ENCODE data around the gene SEMA6A. TPM values are rescaled to one million over a fixed set of nuclear protein-coding genes. Genes with fewer than 3 reads are reported as not detected.

The SEMA6A gene
- total and polyA plus RNA-seq, 4 donors: 3.7 to 11.4 (median 5.6) TPM

DNA sequence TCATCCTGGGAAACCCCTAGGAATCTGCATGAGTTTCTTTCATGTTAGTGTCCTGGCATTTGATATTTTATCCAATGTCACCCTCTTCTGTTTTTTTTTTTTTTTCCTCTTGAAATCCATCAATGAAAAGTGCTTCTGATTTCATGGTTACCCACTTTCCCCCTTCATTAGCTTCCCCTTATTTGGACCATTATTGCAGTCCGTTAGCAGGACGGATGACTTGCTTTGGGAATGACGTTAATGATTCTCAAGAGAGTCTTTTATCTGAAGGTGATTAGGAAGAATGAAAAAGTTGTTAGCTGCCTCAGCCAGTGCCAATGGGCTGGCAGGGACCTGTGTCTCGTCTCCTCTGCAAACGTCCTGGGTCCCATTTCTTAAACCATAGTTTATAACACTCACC, 134.7 kb downstream of the SEMA6A start:
- Histone ChIP-seq H3K36me3 (ENCODE audit: control insufficient read depth in 4 of 4, insufficient read depth in 3 of 4, low read depth in 1 of 4, low read length in 3 of 4) (no peaks in the 10 kb centered on the region), H3K4me1 (ENCODE audit: control insufficient read depth in 4 of 4, insufficient read depth in 4 of 4, low read length in 3 of 4) (peaks cover 0 to 11% (median 5%) of the 10 kb centered on the region in 4 donors), H3K27me3 (ENCODE audit: control insufficient read depth in 4 of 4, insufficient read depth in 4 of 4, low read length in 3 of 4) (no peaks in the 10 kb centered on the region), H3K9ac (ENCODE audit: low read depth in 1 of 2, low read length in 2 of 2) (no peak overlapping the region), H3K9me3 (ENCODE audit: control insufficient read depth in 4 of 4, low read length in 3 of 4) (no peaks in the 10 kb centered on the region), H3K4me3 (ENCODE audit: low read depth in 1 of 3, low read length in 3 of 3) (no peak overlapping the region), H3K27ac (ENCODE audit: low read depth in 1 of 2, low read length in 2 of 2) (no peak overlapping the region)
- TF ChIP-seq GABPA (IDR thresholded peaks at IDR 0.05 in 1 of 2, conservative IDR thresholded peaks at IDR 0.05 in 1 of 2) (no peak), SP1 (IDR thresholded peaks at IDR 0.05) (no peak)
- no peak for DNase-seq (ENCODE audit: low spot score)
- 82% methylated on average over 5 of the region's 5 CpGs for WGBS

DNA sequence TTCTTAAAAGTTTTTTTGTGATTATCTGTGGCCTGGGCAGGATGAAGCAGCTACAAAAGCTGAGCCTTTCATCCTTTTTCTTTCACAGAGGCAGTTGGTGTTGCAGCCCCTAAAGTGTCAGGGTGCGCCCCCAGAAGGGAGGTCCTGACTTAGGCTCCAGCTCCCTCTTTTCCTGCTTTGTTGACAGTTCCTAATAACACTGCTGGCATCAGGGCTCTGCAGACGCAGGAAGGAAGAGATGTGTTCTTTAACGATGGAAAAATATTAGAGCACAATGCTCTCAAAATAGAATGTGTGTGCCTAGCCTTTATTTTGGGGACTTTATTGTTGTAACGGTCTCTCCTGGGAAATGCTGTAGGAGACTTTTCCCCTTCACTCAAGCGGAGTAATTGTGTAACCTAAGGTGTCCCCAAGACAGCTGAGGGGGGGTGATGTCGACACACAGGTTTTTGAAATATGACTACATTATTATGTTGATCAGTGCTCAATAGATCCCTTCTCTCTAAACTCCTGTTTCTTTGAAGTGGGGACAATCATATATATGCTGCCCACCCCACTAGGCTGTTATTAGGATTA, 135.6 kb downstream of the SEMA6A start:
- Histone ChIP-seq H3K9ac (ENCODE audit: low read depth in 1 of 2, low read length in 2 of 2) (no peak overlapping the region), H3K4me3 (ENCODE audit: low read depth in 1 of 3, low read length in 3 of 3) (no peak overlapping the region), H3K9me3 (ENCODE audit: control insufficient read depth in 4 of 4, low read length in 3 of 4) (no peaks in the 10 kb centered on the region), H3K36me3 (ENCODE audit: control insufficient read depth in 4 of 4, insufficient read depth in 3 of 4, low read depth in 1 of 4, low read length in 3 of 4) (no peaks in the 10 kb centered on the region), H3K4me1 (ENCODE audit: control insufficient read depth in 4 of 4, insufficient read depth in 4 of 4, low read length in 3 of 4) (peaks cover 0 to 11% (median 5%) of the 10 kb centered on the region in 4 donors), H3K27me3 (ENCODE audit: control insufficient read depth in 4 of 4, insufficient read depth in 4 of 4, low read length in 3 of 4) (no peaks in the 10 kb centered on the region), H3K27ac (ENCODE audit: low read depth in 1 of 2, low read length in 2 of 2) (no peak overlapping the region)
- DNase-seq (ENCODE audit: low spot score): no peak
- WGBS: 81% methylated on average over 6 of the region's 6 CpGs
- TF ChIP-seq, protein P1, sequence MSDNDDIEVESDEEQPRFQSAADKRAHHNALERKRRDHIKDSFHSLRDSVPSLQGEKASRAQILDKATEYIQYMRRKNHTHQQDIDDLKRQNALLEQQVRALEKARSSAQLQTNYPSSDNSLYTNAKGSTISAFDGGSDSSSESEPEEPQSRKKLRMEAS (IDR thresholded peaks at IDR 0.05): no peak
- TF ChIP-seq RAD21 (IDR thresholded peaks at IDR 0.05): peak in 1 of 2 donors; percentile 26

DNA sequence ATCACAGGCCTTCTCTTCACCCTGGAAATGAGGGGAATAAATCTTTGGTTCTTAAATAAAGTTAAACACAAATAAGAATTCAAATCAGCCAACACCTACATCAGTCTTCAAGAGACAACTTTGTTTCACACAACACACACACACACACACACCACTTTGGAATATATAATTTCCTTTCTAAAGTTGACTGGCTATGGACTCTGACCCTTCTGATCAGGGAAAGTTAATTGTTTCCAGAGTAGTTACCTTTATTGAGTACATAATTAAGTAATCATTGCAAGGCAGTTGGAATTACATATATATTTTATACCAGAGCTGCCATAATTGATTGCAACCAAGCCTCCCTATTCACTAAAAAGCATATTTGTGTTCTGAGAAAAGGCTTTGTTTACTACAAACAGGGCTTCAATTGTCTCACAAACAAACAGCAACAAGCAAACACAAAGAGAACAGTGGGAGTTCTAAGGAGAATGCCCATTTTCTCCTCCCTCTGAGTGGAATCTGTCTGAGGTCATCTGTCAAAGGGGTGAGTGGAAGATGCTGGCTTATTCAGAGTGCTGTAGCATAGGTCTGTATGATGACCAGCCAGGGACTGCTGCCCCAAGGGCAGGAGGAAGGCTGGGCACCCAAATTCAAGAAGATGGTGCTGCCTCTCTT, 136.6 kb downstream of the SEMA6A start:
- no peak overlapping the region for H3K9ac ChIP-seq (ENCODE audit: low read depth in 1 of 2, low read length in 2 of 2)
- no peak for DNase-seq (ENCODE audit: low spot score)
- H3K4me3 ChIP-seq (ENCODE audit: low read depth in 1 of 3, low read length in 3 of 3): no peak overlapping the region
- TF ChIP-seq RAD21 (IDR thresholded peaks at IDR 0.05) (no peak), HNF4A (conservative IDR thresholded peaks at IDR 0.05) (peak; percentile 51 to 62), JUND (IDR thresholded peaks at IDR 0.05) (no peak), FOXA1 (IDR thresholded peaks at IDR 0.05) (no peak), YY1 (IDR thresholded peaks at IDR 0.05) (no peak), SP1 (IDR thresholded peaks at IDR 0.05) (no peak), HNF4G (IDR thresholded peaks at IDR 0.05) (no peak)
- TF ChIP-seq, protein P2, sequence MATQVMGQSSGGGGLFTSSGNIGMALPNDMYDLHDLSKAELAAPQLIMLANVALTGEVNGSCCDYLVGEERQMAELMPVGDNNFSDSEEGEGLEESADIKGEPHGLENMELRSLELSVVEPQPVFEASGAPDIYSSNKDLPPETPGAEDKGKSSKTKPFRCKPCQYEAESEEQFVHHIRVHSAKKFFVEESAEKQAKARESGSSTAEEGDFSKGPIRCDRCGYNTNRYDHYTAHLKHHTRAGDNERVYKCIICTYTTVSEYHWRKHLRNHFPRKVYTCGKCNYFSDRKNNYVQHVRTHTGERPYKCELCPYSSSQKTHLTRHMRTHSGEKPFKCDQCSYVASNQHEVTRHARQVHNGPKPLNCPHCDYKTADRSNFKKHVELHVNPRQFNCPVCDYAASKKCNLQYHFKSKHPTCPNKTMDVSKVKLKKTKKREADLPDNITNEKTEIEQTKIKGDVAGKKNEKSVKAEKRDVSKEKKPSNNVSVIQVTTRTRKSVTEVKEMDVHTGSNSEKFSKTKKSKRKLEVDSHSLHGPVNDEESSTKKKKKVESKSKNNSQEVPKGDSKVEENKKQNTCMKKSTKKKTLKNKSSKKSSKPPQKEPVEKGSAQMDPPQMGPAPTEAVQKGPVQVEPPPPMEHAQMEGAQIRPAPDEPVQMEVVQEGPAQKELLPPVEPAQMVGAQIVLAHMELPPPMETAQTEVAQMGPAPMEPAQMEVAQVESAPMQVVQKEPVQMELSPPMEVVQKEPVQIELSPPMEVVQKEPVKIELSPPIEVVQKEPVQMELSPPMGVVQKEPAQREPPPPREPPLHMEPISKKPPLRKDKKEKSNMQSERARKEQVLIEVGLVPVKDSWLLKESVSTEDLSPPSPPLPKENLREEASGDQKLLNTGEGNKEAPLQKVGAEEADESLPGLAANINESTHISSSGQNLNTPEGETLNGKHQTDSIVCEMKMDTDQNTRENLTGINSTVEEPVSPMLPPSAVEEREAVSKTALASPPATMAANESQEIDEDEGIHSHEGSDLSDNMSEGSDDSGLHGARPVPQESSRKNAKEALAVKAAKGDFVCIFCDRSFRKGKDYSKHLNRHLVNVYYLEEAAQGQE (IDR thresholded peaks at IDR 0.05): no peak
- TF ChIP-seq, protein P3, sequence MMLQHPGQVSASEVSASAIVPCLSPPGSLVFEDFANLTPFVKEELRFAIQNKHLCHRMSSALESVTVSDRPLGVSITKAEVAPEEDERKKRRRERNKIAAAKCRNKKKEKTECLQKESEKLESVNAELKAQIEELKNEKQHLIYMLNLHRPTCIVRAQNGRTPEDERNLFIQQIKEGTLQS (IDR thresholded peaks at IDR 0.05): no peak
- H3K9me3 ChIP-seq (ENCODE audit: control insufficient read depth in 4 of 4, low read length in 3 of 4): no peaks in the 10 kb centered on the region
- no peaks in the 10 kb centered on the region for H3K27me3 ChIP-seq (ENCODE audit: control insufficient read depth in 4 of 4, insufficient read depth in 4 of 4, low read length in 3 of 4)
- H3K27ac ChIP-seq (ENCODE audit: low read depth in 1 of 2, low read length in 2 of 2): no peak overlapping the region
- peaks cover 0 to 11% (median 5%) of the 10 kb centered on the region in 4 donors for H3K4me1 ChIP-seq (ENCODE audit: control insufficient read depth in 4 of 4, insufficient read depth in 4 of 4, low read length in 3 of 4)
- H3K36me3 ChIP-seq (ENCODE audit: control insufficient read depth in 4 of 4, insufficient read depth in 3 of 4, low read depth in 1 of 4, low read length in 3 of 4): no peaks in the 10 kb centered on the region

Data from liver (tissue), 9 donors.